ENCODE data around the gene ZNF80. TPM values are rescaled to one million over a fixed set of nuclear protein-coding genes. Genes with fewer than 3 reads are reported as not detected.
"Not testable (repeated sequence)": the region's sequence is repeated elsewhere in the genome, so short reads cannot be mapped to it uniquely, and the experiment has no call there.

Gene ZNF80
- 0.04 TPM in 1 of 2 replicates, not detected in the other for total RNA-seq (2014; rRNA removed; shearing (Covaris generic))

- H3K27me3 ChIP-seq; H3K4me3 ChIP-seq; H3K36me3 ChIP-seq; DNase-seq; H3K4me1 ChIP-seq; H3K9me3 ChIP-seq (replicated peaks); H3K27ac ChIP-seq: not testable (repeated sequence)
Observed at GRCh38 chr3:114237478-114237877, at the start of gene ZNF80. TSS of gene ZNF80 (minus strand) at chr3:114237578. CDS start at chr3:114237074, 504 bp downstream.

- H3K4me1 ChIP-seq: no peaks in the 10 kb centered on the region
- DNase-seq: no peak
Observed at GRCh38 chr3:114286266-114286665, 48.9 kb upstream of the ZNF80 start.

GRCh38 chr3:114285648-114286230, 48.4 kb upstream of the ZNF80 start:
- no peaks in the 10 kb centered on the region for H3K4me1 ChIP-seq
- H3K9me3 ChIP-seq (replicated peaks): no peaks in the 10 kb centered on the region
- H3K27ac ChIP-seq: no peak overlapping the region
- H3K27me3 ChIP-seq: no peaks in the 10 kb centered on the region
- no peak overlapping the region for H3K4me3 ChIP-seq
- no peak for DNase-seq
- no peaks in the 10 kb centered on the region for H3K36me3 ChIP-seq

More at GRCh38 chr3:114286266-114286665, 48.9 kb upstream of the ZNF80 start:
- Histone ChIP-seq H3K27ac (no peak overlapping the region), H3K4me3 (no peak overlapping the region), H3K27me3 (no peaks in the 10 kb centered on the region), H3K9me3 (replicated peaks) (no peaks in the 10 kb centered on the region), H3K36me3 (no peaks in the 10 kb centered on the region)

GRCh38 chr3:114284644-114285043, 47.3 kb upstream of the ZNF80 start:
- no peak for DNase-seq
- H3K27ac ChIP-seq: no peak overlapping the region
- H3K9me3 ChIP-seq (replicated peaks): no peaks in the 10 kb centered on the region
- H3K4me1 ChIP-seq: no peaks in the 10 kb centered on the region
- H3K36me3 ChIP-seq: no peaks in the 10 kb centered on the region
- H3K4me3 ChIP-seq: no peak overlapping the region
- H3K27me3 ChIP-seq: no peaks in the 10 kb centered on the region

GRCh38 chr3:114276856-114277255, 39.5 kb upstream of the ZNF80 start:
- not testable (repeated sequence) for H3K9me3 ChIP-seq (replicated peaks); H3K27ac ChIP-seq; H3K27me3 ChIP-seq; H3K36me3 ChIP-seq; H3K4me1 ChIP-seq; DNase-seq; H3K4me3 ChIP-seq

GRCh38 chr3:114274929-114275328, 37.6 kb upstream of the ZNF80 start:
- Histone ChIP-seq H3K4me3 (no peak overlapping the region), H3K36me3 (no peaks in the 10 kb centered on the region), H3K9me3 (replicated peaks) (no peaks in the 10 kb centered on the region), H3K4me1 (no peaks in the 10 kb centered on the region), H3K27ac (no peak overlapping the region), H3K27me3 (no peaks in the 10 kb centered on the region)
- DNase-seq: no peak

GRCh38 chr3:114272271-114272670, 34.9 kb upstream of the ZNF80 start:
- DNase-seq: no peak
- Histone ChIP-seq H3K4me1 (no peaks in the 10 kb centered on the region), H3K27me3 (no peaks in the 10 kb centered on the region), H3K9me3 (replicated peaks) (no peaks in the 10 kb centered on the region), H3K4me3 (no peak overlapping the region), H3K27ac (no peak overlapping the region), H3K36me3 (no peaks in the 10 kb centered on the region)

GRCh38 chr3:114270019-114270418, 32.6 kb upstream of the ZNF80 start:
- Histone ChIP-seq H3K36me3 (no peaks in the 10 kb centered on the region), H3K4me3 (no peak overlapping the region), H3K27ac (no peak overlapping the region), H3K27me3 (no peaks in the 10 kb centered on the region), H3K9me3 (replicated peaks) (no peaks in the 10 kb centered on the region), H3K4me1 (no peaks in the 10 kb centered on the region)
- no peak for DNase-seq

GRCh38 chr3:114260152-114260551, 22.8 kb upstream of the ZNF80 start:
- Histone ChIP-seq H3K27me3 (no peaks in the 10 kb centered on the region), H3K27ac (no peak overlapping the region), H3K9me3 (replicated peaks) (no peaks in the 10 kb centered on the region), H3K36me3 (no peaks in the 10 kb centered on the region), H3K4me3 (no peak overlapping the region), H3K4me1 (no peaks in the 10 kb centered on the region)
- no peak for DNase-seq

- Histone ChIP-seq H3K4me1 (no peaks in the 10 kb centered on the region), H3K36me3 (no peaks in the 10 kb centered on the region), H3K9me3 (replicated peaks) (no peaks in the 10 kb centered on the region), H3K27ac (no peak overlapping the region), H3K4me3 (no peak overlapping the region), H3K27me3 (no peaks in the 10 kb centered on the region)
- no peak for DNase-seq
Observed at GRCh38 chr3:114259566-114259965, 22.2 kb upstream of the ZNF80 start.

GRCh38 chr3:114253505-114253904, 16.1 kb upstream of the ZNF80 start:
- H3K9me3 ChIP-seq (replicated peaks): no peaks in the 10 kb centered on the region
- no peaks in the 10 kb centered on the region for H3K4me1 ChIP-seq
- no peak for DNase-seq
- H3K27me3 ChIP-seq: no peaks in the 10 kb centered on the region
- no peak overlapping the region for H3K27ac ChIP-seq
- H3K4me3 ChIP-seq: no peak overlapping the region
- H3K36me3 ChIP-seq: no peaks in the 10 kb centered on the region

GRCh38 chr3:114252954-114253353, 15.6 kb upstream of the ZNF80 start:
- H3K27ac ChIP-seq: no peak overlapping the region
- H3K36me3 ChIP-seq: no peaks in the 10 kb centered on the region
- no peaks in the 10 kb centered on the region for H3K9me3 ChIP-seq (replicated peaks)
- H3K4me3 ChIP-seq: no peak overlapping the region
- no peaks in the 10 kb centered on the region for H3K27me3 ChIP-seq
- DNase-seq: no peak
- no peaks in the 10 kb centered on the region for H3K4me1 ChIP-seq

GRCh38 chr3:114242947-114243346, 5.6 kb upstream of the ZNF80 start:
- H3K27me3 ChIP-seq: no peaks in the 10 kb centered on the region
- H3K4me1 ChIP-seq: no peaks in the 10 kb centered on the region
- no peaks in the 10 kb centered on the region for H3K9me3 ChIP-seq (replicated peaks)
- H3K36me3 ChIP-seq: no peaks in the 10 kb centered on the region
- no peak for DNase-seq
- H3K4me3 ChIP-seq: no peak overlapping the region
- H3K27ac ChIP-seq: no peak overlapping the region

- H3K9me3 ChIP-seq (replicated peaks): no peaks in the 10 kb centered on the region
- H3K4me1 ChIP-seq: no peaks in the 10 kb centered on the region
- DNase-seq: no peak
- H3K36me3 ChIP-seq: no peaks in the 10 kb centered on the region
- no peak overlapping the region for H3K27ac ChIP-seq
- no peak overlapping the region for H3K4me3 ChIP-seq
- H3K27me3 ChIP-seq: no peaks in the 10 kb centered on the region
Observed at GRCh38 chr3:114241262-114241661, 3.9 kb upstream of the ZNF80 start.

GRCh38 chr3:114238146-114238785, 888 bp upstream of the ZNF80 start:
- not testable (repeated sequence) for H3K36me3 ChIP-seq; H3K27me3 ChIP-seq; H3K4me3 ChIP-seq; H3K27ac ChIP-seq; DNase-seq; H3K9me3 ChIP-seq (replicated peaks); H3K4me1 ChIP-seq

GRCh38 chr3:114235431-114235830, 1.9 kb downstream of the ZNF80 start:
- no peak for DNase-seq
- Histone ChIP-seq H3K27ac (no peak overlapping the region), H3K27me3 (no peaks in the 10 kb centered on the region), H3K9me3 (replicated peaks) (no peaks in the 10 kb centered on the region), H3K4me1 (no peaks in the 10 kb centered on the region), H3K36me3 (no peaks in the 10 kb centered on the region), H3K4me3 (no peak overlapping the region)
